ENCODE measurements around the gene PDGFA.

PDGFA gene

DNA sequence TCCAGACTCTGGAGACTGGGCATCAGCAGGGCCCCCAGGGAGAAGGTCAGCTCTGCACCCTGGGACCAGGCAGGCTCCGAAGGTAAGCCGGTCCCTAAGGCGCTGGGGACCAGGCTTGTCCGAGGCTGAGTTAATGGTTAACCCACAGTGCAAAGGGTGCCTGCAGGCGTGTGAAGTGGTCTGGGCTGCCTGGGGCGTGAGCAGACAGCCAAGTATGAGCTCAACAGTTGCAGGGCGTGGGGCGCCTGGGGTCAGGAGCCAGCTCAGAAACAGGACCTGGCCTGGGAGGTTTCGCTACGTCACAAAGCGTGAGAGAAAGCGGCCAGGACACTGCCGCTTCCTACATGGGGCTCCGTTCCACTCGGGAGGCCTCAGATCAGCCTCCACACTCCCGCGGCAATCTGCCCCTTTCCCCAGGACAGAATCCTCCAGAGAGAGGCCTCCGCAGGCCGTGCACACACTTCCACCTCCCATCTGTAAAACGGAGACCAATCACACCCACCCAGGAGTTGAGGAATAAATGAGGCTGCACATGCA, 16.0 kb downstream of the PDGFA start:
- no peak for DNase-seq (ENCODE audit: low spot score)

DNA sequence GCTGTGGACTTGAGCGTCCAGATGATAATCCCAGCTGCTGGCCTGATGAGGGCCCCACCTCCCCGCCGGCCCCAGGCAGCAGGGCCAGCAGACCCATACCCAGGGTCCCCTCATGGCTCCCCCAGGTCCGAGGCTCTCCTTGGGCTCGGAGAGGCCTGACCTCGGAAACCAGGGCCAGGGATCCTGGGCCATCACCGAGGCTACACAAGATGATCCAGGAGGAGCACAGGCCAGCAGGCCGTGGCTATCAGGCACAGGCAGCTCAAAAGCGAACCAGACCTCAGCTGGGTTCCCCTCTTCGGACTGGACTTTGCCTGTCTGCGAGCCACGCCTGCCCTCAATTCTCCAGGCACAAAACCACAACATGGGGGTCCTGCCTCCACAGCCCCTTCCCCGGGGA, 17.4 kb downstream of the PDGFA start:
- no peak for DNase-seq (ENCODE audit: low spot score)

DNA sequence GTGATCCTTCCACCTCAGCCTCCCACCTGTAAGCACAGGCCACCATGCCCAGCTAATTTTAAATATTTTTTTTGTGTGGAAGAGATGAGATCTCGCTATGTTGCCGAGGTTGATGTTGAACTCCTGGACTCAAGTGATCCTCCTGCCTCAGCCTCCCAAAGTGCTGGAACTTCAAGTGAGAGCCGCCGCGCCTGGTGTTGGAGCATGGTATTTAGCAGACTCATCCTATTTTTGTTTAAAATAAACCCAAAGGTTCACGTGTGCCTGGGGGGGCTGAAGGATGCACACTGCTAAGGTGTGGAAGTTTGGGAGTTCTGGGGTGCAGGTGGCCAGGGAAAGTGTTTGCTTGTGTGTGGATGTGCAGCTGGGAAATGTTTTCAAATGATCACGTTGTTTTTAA, 18.1 kb downstream of the PDGFA start:
- DNase-seq (ENCODE audit: low spot score) = no peak

DNA sequence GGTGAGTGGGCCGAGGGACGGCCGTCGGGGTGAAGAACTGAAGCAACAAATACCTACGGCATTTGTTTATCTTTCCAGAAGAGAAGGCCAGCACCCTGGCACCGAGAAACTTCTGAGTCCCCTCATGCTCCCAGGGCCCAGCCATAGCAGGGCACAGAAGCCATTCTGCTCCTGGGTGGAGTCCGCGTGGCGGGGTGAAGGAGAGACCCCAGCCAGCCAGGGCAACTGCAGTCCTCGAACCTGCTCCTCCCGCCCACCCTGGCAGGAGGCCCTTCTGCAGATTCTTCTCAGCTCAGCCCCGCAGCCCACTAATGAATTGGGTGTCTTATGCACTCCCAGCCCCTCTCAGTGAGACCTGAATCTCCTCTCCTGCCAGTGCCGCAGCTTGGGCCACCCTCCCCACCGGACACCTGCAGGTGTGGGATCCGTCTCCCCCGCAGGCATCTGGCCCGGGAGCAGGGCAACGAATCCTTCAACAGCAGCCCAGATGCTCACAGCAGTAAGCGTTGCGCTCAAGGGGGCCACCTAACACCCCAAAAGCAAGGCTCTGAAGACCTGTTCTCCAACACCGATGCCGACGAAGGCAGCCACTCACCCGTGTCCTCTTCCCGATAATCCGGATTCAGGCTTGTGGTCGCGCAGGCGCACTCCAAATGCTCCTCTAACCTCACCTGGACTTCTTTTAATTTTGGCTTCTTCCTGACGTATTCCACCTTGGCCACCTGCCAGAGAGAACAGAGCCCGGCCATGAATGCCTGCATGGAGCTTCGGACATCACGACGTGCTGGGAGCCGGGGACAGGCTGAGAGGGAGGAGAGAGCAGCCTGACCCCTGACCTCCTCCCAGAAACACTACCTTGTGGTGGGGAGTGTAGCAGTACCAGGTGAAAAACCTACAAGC, 18.9 kb downstream of the PDGFA start:
- DNase-seq (ENCODE audit: low spot score) = no peak

DNA sequence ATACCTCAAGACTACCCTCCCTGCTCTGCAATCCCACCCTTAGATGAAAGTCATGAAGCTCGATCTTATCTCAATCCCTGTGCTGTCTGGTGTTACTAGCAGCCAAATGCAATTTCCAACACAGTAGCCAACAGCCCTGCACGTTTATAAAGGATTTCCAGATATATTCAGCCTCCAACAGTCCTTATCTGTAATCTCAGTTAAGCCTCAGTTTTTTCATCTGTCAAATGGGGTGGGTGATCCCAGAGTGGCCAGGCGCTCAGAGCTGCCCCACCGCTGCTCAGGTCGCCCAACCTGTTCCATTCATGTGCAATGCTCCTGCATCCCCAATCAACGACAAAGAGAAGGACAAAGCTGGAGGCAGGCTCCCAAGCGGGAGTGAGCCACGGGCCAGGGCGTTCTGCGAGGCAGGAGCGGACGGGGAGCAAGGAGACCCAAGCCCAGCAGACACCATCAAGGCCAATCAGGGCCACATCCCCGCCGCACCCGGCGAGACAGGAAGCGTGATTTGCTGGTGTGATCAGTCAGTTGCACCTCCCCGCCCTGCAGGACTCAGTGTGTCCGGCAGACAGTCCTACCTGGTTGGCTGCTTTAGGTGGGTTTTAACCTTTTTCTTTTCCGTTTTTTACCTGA, 19.7 kb downstream of the PDGFA start:
- DNase-seq (ENCODE audit: low spot score) = no peak

DNA sequence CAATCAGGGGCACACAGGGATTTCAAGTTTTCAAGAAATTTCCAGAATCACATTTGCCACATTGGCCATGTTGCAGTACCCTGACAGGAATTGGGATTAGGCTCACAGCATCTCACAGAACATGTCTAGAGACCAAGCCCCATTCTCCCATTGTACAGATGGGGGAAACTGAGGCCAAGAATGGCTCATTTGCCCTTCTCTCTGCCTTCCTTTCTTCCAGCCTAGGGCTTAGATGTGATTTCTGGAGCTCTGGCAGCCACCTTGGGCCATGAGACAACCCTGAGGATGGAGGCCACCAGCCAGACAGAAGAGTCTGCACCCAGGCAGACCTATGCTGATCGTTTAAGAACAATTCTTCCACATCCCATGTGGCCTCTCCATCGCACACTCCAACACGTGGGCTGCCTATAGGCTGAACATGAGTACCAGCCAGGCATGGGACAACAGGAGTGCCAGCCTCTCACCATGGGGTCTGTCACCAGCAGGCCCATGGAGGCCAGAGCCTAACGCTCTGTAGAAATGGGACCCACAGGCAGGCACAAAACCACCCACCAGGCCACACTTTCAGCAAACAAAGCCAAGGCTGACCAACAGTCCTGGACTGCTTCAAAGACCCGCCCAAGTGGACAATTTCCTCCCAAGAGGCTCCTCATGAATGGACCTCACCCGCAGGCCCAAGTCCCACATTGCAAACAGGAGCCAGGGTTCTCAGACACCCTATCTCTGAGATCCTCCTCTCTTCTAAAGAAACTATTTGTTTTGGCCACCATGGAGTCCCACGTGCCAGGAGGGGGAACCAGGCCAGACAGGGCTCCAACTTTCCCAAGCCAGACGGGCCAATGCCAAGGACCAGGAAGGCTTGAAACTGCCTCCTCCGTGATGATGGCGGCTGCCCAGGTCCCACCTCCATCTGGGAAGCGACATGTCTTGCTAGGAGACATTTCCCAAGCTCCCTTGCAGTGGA, 20.7 kb downstream of the PDGFA start:
- DNase-seq (ENCODE audit: low spot score) = no peak

DNA sequence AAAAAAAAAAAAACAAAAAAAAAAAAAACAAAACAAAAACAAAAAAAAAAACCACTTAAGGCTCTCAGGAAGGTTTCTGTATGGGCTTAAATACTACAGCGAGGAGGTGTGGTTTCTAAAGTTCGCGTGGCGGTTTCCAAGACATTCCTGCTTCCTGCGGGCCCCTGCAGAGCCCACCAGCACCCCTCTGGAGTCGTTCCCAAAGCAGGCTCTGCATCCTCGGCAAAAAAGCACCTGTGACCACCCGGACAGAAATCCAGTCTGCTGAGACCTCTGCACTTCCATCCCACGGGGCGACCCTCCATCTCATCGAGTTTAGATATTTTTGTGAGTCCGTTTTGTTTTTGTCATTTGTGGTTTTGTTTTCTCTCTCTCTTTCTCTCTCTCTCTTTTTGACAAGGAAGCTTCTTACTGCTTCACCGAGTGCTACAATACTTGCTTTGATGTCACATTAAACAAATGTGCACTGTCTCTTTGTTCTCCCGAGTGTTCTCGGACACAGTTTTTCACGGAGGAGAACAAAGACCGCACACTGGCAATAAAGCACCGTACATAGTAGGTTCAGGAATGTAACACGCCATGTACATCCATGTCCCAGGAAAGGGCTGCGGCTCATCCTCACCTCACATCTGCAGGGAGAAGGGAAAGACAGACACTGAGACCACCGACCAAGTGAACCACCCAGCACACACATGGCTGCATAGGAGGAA, 21.5 kb downstream of the PDGFA start:
- DNase-seq (ENCODE audit: low spot score) = peak; percentile 81

DNA sequence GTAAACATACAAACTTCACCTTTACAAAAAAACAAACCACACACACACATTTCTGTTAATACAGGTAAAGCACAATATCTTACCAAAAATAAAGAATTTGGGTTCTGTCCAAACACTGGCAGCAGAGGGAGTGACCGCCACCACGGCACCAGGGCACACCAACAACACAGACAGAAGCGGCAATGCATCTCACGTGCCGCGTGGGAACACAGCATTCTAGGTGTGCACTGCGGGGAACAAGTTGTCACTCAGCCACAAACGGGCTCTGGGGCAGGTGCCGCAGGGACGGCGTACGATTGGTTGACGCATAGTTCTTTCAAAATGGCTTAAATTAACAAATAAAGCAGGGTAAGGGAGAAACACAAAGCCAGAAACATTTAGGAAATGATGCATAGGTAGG, 22.3 kb downstream of the PDGFA start:
- no peak for DNase-seq (ENCODE audit: low spot score)

DNA sequence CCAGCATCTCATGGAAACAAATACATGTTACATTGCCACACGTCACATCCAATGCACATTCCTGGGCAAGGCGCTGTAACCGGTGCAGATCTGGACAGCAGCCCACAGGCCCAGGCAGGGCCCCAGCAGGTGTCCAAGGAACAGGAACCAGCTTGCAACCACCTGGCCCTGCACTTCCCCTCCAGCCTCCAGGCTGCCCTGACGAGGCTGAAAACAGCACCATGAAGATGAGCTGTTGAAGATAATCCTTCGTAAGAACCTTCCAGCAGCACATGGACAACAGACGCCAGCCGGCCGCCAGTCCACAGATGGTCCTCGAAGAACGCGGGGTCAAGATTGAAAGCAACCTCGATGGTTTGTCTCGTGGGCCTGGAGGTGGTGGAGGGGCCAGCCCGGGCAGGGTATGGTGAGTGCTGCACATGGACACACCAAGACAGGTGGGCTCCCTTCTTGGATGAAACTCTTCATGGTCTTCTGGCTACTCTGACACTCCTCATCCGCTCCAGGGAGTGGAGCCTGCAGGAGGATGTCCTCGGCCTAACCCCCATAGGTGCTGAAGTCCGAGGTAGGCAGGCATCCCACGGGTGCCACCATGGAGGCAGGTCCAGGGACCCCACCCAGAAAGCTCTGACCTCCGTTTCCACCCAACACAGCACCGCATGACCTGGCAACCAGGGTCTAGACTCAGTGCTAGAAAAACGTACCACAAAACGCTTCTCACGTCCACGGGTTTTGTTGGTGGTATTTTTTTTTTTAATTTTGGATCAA, 22.9 kb downstream of the PDGFA start:
- no peak for DNase-seq (ENCODE audit: low spot score)

DNA sequence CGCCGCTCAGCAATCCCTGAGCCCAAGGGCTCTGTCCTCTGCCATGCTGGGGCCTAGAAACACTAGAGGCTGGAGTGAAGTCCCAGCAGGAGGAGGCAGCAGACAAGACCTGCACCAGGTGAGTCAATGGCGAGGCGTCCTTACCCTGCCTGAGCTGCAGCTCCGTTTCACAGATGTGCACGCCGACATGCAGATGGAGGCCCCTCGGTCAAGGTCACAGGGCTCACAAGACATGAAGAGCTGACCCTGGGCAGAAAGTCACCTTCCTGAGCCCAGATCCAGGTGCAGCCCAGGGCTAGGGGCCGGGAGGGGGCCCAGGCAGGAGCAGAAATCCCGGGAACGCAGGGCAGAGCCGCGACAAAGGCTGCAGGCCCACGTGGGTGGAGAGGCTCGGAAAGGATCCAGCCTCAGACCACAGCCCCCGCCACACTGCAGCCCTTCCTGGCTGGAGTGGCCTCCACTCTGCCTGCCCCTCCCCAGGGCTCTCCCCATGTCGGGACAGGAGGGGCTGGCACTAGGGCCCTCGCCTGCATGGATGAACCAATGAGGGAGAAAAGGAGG, 23.8 kb downstream of the PDGFA start:
- no peak for DNase-seq (ENCODE audit: low spot score)

DNA sequence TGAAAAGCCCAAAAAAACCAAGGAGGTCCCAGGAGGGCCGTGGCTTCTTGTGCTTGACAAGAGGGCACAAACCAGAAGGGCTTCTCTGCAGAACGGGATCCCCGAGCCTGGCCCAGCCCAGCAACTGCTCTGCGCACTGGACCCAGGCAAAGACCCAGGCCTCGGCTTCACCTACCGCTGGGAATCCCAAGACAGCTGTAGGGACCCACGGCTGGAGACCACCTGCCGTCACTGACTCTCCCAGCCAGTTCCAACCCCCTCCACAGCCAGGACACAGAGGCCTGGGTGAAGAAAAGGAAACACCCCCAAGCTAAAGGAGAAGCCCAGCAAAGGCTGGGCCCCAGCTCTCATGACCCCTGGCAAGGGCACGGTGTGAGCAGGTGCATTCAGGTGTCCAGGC, 24.3 kb downstream of the PDGFA start:
- DNase-seq (ENCODE audit: low spot score) = no peak

DNA sequence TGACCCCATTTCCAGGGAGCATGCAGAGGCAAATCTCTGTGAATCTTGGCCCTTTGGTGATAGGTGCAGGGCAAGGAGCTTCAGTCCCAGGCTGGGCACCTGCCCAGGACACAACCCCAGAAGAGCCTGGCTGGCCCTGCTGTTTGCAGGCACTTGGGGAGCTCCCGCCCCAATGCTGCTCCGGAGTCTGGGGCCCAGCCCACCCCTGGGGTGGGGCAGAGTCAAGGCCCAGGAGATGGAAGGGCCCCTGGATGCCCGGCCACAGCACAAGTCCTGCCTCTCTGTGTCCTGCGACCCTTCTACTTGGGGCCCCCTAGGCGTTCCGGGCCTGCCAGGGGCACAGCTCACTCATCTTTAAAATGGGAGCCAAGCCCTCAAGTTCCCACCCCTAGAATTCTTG, 24.7 kb downstream of the PDGFA start:
- DNase-seq (ENCODE audit: low spot score) = no peak

DNA sequence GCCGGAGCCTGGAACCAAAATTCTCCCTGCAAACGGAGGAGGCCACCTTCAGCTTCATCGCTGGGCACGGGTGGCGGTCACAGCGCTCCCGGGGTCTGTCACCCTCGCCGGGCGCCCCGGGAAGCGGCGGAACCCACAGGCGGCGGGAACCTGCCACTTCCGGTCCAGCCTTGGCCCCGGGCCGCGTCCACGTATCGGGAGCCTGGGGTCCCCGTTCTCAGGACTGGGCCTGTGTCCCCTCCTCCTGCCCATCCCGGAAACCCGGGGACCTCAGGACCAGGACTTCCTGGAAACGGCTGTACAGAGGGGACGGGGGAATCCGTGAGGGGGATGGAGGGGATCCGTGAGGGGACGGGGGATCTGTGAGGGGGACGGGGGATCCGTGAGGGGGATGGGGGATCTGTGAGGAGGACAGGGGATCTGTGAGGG, 25.4 kb downstream of the PDGFA start:
- DNase-seq (ENCODE audit: low spot score) = no peak

DNA sequence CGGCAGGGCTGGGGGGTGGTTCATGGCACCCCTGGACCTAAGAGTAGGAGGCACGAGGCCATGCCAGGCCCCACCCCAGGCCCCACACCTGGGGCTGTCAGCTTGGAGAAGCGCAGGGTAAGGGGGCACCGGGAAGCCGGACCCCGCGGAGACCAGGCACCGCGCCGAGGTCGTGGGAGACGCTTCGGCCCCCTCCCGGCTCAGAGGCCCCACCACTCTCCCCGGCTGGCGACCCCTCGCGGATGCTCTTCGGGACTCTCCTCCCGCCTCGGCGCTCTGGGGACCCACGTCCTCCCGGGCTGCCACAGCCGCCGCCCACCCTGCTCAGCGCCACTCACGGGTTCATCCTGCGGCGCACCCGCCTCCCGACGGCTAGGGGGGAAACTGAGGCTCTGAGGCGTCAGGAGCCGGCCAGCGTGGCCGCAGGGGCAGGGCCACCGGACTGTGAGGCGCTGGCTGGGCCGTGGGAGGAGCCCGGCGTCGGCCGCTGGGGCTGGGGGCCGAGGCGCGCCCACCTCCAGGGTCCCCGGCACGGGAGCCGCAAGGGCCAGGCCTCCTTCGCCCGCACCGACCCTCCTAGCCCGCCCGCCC, 25.9 kb downstream of the PDGFA start:
- DNase-seq (ENCODE audit: low spot score) = no peak

DNA sequence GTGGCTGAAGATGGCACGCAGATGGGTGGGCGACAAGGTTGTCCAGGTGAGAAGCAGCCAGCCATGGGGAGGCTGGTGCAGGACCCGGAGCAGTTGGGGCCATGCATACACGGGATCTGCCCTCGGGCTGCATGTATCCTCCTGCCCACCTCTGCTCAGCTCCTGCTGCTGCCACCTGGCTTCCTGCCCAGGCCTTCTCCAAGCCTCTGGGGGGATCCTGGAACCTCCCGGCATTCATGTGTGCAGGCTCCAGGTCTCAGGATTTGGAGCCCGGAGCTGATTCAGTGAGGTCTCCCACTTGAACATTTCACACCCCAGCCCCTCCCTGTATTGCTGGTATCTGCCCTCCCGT, 27.0 kb downstream of the PDGFA start:
- no peak for DNase-seq (ENCODE audit: low spot score)

DNA sequence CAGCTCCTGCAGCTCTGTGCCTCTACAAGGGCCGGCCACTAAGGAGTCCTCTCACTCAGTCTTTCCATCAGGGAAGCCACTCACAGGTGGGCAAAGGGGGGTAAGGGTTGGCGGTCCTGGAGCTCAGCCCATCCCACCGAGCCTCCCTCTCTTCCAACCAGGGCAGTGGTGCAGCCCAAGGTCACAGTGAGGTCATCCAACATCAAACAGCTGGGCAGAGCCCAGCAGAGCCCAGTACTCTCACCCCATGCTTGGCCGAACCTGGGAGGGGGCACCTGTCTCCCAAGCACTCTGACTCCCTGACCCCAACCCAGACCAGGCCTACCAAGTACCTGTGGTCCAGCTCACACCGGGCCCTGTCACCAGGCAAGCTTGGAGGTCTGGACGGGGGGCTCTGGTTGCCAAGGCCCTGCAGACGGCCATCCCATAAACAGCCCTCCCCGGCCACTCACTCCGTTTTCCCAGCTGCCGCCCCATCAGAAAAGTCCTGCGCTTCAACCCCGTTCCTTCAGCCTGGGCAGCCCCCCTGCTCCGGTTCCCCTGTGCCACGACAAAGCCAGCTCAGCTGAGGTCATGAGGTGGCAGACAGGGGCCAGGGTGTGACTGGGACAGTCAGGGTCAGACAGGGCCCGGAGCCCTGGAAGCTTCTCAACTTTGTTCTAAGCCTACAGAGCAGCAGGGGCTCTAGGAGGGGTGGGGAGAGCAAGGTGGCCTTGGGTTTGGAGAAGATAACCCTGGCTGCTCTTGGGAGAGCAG, 27.5 kb downstream of the PDGFA start:
- DNase-seq (ENCODE audit: low spot score) = no peak

DNA sequence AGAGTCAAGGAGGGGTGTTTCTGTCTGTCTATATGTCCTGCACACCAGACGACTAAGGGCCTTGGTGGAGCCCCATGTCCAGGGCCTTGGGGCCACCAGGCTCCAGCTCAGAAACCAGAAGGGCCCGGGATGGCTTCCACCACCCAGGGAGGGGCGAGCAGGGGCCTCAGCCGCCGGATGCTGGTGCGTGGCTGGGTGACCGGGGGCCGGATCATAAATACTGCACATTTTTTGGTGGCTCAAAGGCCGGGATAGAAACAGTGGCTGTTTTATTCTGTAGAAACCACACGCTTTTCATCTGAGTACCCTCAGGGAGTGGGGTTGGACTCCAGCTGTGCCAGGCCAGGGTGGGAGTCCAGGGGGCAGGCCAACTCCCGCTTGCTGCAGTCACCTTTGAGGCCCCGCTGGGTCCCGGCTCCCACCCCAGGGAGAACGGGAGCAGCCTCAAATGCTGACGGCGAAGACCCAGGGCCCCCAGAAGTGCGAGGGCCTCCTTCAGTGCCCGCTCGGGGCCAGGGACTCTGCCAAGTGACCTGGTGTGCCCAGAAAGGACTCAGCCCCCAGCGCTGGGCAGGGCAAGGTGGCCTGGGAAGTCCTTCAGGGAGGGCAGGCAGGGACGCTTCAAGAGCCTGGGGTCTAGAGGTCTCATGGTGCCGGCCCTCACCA, 28.2 kb downstream of the PDGFA start:
- DNase-seq (ENCODE audit: low spot score) = no peak

DNA sequence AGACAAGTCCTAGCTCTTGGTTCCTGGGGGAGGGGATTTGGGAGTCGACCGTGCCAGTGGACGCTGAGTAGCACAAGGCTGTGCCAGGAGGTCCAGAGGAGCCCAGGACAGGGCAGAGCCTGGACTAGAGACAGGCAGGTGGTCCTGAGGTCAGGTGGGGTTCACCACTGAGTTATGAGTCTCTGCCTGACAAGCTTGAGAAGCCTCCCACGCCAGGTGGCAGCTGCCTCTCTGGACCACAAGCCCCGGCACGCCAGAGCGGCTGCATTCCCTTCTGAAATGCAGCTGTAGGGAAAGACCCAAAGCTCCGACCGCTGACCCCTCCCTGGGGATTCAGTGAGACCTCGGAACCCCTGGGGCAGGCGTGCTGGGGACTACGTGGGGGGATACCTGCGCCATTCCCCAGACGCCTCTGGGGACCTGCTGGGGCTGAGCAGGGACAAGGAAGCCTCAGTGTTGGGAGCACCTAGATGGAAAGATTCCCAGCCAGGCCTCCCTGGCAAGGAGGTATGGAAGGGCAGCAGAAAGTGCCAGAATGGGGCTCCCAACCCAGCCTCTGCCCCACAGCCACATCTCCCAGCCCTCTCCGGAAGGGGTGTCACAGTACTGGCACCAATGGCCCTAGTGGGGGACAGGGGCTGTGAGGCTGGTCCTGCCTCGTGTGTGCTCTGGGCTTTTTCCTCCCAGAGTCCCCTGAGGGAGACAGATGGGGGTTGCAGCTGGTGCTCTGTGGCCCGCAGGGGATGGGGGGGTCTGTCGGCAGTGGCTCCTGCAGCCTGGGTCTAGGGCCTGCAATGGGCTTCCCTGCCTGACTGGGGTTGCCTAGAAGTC, 29.0 kb downstream of the PDGFA start:
- no peak for DNase-seq (ENCODE audit: low spot score)

Measured in putamen (tissue), 1 donor.